Measurements from ENCODE around the gene AGBL4. TPM values are rescaled to one million over a fixed set of nuclear protein-coding genes. Genes with fewer than 3 reads are reported as not detected.

The AGBL4 gene
- total RNA-seq, 2 donors from 2014 or later, result 0.40 to 5.5 TPM

- Histone ChIP-seq H3K4me3 (ENCODE audit: low read length) (no peak overlapping the region), H3K27me3 (ENCODE audit: control insufficient read depth, insufficient read depth, low read length, poor library complexity, severe bottlenecking) (no peaks in the 10 kb centered on the region), H3K9ac (ENCODE audit: extremely low read depth, low read length, poor library complexity, severe bottlenecking) (no peak overlapping the region), H3K36me3 (ENCODE audit: control insufficient read depth, insufficient read depth, low read length) (no peaks in the 10 kb centered on the region), H3K27ac (ENCODE audit: low read depth, low read length) (no peak overlapping the region), H3K4me1 (ENCODE audit: control insufficient read depth, insufficient read depth, low read length) (no peaks in the 10 kb centered on the region), H3K9me3 (ENCODE audit: control insufficient read depth, low read length) (no peaks in the 10 kb centered on the region)
- TF ChIP-seq, protein P1, sequence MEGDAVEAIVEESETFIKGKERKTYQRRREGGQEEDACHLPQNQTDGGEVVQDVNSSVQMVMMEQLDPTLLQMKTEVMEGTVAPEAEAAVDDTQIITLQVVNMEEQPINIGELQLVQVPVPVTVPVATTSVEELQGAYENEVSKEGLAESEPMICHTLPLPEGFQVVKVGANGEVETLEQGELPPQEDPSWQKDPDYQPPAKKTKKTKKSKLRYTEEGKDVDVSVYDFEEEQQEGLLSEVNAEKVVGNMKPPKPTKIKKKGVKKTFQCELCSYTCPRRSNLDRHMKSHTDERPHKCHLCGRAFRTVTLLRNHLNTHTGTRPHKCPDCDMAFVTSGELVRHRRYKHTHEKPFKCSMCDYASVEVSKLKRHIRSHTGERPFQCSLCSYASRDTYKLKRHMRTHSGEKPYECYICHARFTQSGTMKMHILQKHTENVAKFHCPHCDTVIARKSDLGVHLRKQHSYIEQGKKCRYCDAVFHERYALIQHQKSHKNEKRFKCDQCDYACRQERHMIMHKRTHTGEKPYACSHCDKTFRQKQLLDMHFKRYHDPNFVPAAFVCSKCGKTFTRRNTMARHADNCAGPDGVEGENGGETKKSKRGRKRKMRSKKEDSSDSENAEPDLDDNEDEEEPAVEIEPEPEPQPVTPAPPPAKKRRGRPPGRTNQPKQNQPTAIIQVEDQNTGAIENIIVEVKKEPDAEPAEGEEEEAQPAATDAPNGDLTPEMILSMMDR (conservative IDR thresholded peaks at IDR 0.05), result no peak
- no peak overlapping the region for H3K27ac Mint-ChIP-seq
- no peak overlapping the region for H3K4me3 Mint-ChIP-seq
- no peaks in the 10 kb centered on the region for H3K36me3 Mint-ChIP-seq (ENCODE audit: low read depth)
- 80 to 100% methylated on average over 1 of the region's 2 CpGs for WGBS, 2 experiments (ENCODE audit: insufficient coverage in 1 of 2, insufficient read length in 1 of 2)
- no peak for DNase-seq
- no peaks in the 10 kb centered on the region for H3K9me3 Mint-ChIP-seq
- H3K27me3 Mint-ChIP-seq (ENCODE audit: insufficient read depth), result peaks cover 13% of the 10 kb centered on the region
- H3K4me1 Mint-ChIP-seq, result no peaks in the 10 kb centered on the region
Observed at GRCh38 chr1:48701445-48701844, 1322.3 kb downstream of the AGBL4 start.

GRCh38 chr1:48697066-48697707 is 1326.6 kb downstream of the AGBL4 start:
- Histone ChIP-seq H3K27ac (ENCODE audit: low read depth, low read length) (no peak overlapping the region), H3K4me3 (ENCODE audit: low read length) (no peak overlapping the region), H3K9me3 (ENCODE audit: control insufficient read depth, low read length) (no peaks in the 10 kb centered on the region), H3K4me1 (ENCODE audit: control insufficient read depth, insufficient read depth, low read length) (peaks cover 8% of the 10 kb centered on the region), H3K27me3 (ENCODE audit: control insufficient read depth, insufficient read depth, low read length, poor library complexity, severe bottlenecking) (peaks cover 10% of the 10 kb centered on the region), H3K36me3 (ENCODE audit: control insufficient read depth, insufficient read depth, low read length) (no peaks in the 10 kb centered on the region), H3K9ac (ENCODE audit: extremely low read depth, low read length, poor library complexity, severe bottlenecking) (no peak overlapping the region)
- H3K9me3 Mint-ChIP-seq, result no peaks in the 10 kb centered on the region
- H3K36me3 Mint-ChIP-seq (ENCODE audit: low read depth), result no peaks in the 10 kb centered on the region
- no peak overlapping the region for H3K27ac Mint-ChIP-seq
- H3K4me3 Mint-ChIP-seq, result no peak overlapping the region
- WGBS, 2 experiments (ENCODE audit: insufficient coverage in 1 of 2, insufficient read length in 1 of 2), result 23 to 41% methylated on average over 3 to 5 of the region's 5 CpGs
- peaks cover 23% of the 10 kb centered on the region for H3K4me1 Mint-ChIP-seq
- peaks cover 36% of the 10 kb centered on the region for H3K27me3 Mint-ChIP-seq (ENCODE audit: insufficient read depth)
- peak; percentile 95 for DNase-seq
- TF ChIP-seq, protein P1 (conservative IDR thresholded peaks at IDR 0.05), result peak; percentile 96

DNA sequence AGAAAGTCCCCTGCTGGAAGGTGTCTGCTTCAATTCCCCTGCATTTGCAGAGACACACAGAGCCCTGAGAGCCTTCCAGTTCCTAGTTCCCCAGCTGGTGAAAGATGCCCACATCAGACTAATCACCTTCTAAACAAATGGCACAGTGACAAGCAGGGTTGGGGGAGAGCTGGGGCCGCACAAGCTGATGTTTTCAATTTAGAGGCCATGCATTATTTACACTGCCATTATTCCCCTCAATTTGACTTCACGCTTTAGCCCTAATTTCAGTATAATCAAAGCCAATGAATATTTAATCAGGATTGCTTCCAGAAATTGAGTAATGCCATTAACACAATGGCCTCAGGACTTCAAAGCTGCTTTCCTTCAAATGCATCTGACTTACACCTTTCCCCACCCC is 1328.6 kb downstream of the AGBL4 start:
- H3K27ac ChIP-seq (ENCODE audit: low read depth, low read length), result peak overlapping the region; percentile 14
- peaks cover 10% of the 10 kb centered on the region for H3K27me3 ChIP-seq (ENCODE audit: control insufficient read depth, insufficient read depth, low read length, poor library complexity, severe bottlenecking)
- TF ChIP-seq, protein P1 (conservative IDR thresholded peaks at IDR 0.05), result no peak
- Mint-ChIP-seq H3K4me1 (peaks cover 28% of the 10 kb centered on the region), H3K27ac (no peak overlapping the region), H3K27me3 (ENCODE audit: insufficient read depth) (peaks cover 37% of the 10 kb centered on the region), H3K36me3 (ENCODE audit: low read depth) (no peaks in the 10 kb centered on the region), H3K4me3 (no peak overlapping the region), H3K9me3 (no peaks in the 10 kb centered on the region)
- no peak overlapping the region for H3K4me3 ChIP-seq (ENCODE audit: low read length)
- H3K9ac ChIP-seq (ENCODE audit: extremely low read depth, low read length, poor library complexity, severe bottlenecking), result no peak overlapping the region
- WGBS, 2 experiments (ENCODE audit: insufficient coverage in 1 of 2, insufficient read length in 1 of 2), result 81 to 100% methylated on average over 2 of the region's 2 CpGs
- no peaks in the 10 kb centered on the region for H3K36me3 ChIP-seq (ENCODE audit: control insufficient read depth, insufficient read depth, low read length)
- H3K9me3 ChIP-seq (ENCODE audit: control insufficient read depth, low read length), result no peaks in the 10 kb centered on the region
- DNase-seq, result no peak
- H3K4me1 ChIP-seq (ENCODE audit: control insufficient read depth, insufficient read depth, low read length), result peaks cover 11% of the 10 kb centered on the region
